Ascending aorta (tissue), 2 donors: ENCODE results near the gene LMBR1. TPM values are rescaled to one million over a fixed set of nuclear protein-coding genes. Genes with fewer than 3 reads are reported as not detected.

Experiments
- DNase-seq, 2 donors: peaks; one replicate each; pipeline ENCODE4 v3.0.0-alpha.2; 2019; ENCODE audit warnings: low spot score in 2 of 2
- H3K27ac ChIP-seq, 2 donors: fragments of 200-600 bp; sonication (generic); one replicate each; pipeline ENCODE4 v1.5.1; 2016 to 2017; ENCODE audit warnings: mild to moderate bottlenecking in 1 of 2
- H3K27me3 ChIP-seq: fragments of 200-600 bp; sonication (generic); one replicate; pipeline ENCODE4 v1.5.1; 2017
- H3K36me3 ChIP-seq, 2 donors: fragments of 200-600 bp; sonication (generic); one replicate each; pipeline ENCODE4 v1.5.1; 2016
- H3K4me1 ChIP-seq, 2 donors: fragments of 200-600 bp; sonication (generic); one replicate each; pipeline ENCODE4 v1.5.1; 2016 to 2017; ENCODE audit warnings: mild to moderate bottlenecking in 1 of 2
- H3K4me3 ChIP-seq, 2 donors: fragments of 200-600 bp; sonication (generic); one replicate each; pipeline ENCODE4 v1.5.1; 2016 to 2017; ENCODE audit warnings: mild to moderate bottlenecking in 1 of 2
- H3K9me3 ChIP-seq, 2 donors: fragments of 200-600 bp; sonication (generic); one replicate each; pipeline ENCODE4 v1.5.1; 2016
- intact Hi-C: fragments of 100-400 bp; cut with DNase I; formaldehyde crosslinking; loops from one replicate; pipeline ENCODE4 v1.15.1; 2023
- total RNA-seq: library from RNA; depleted of rRNA; stranded (reverse); fragments of >200 nt; gene quantifications from one replicate; pipeline ENCODE4 v1.1.0, GENCODE V29; 2016
- TF ChIP-seq, protein P1 (sequence below), 3 experiments: fragments of 200-600 bp in 2 of 3; fragments of 450-650 bp in 1 of 3; sonication (generic) in 2 of 3; IDR thresholded peaks; one replicate each; pipeline ENCODE4 v1.5.1; 2016 to 2019; ENCODE audit warnings: antibody characterized with exemption in 3 of 3, mild to moderate bottlenecking in 1 of 3, moderate library complexity in 1 of 3

The LMBR1 gene
- total RNA-seq, 1 donor from 2014 or later, result 14.8 TPM

DNA sequence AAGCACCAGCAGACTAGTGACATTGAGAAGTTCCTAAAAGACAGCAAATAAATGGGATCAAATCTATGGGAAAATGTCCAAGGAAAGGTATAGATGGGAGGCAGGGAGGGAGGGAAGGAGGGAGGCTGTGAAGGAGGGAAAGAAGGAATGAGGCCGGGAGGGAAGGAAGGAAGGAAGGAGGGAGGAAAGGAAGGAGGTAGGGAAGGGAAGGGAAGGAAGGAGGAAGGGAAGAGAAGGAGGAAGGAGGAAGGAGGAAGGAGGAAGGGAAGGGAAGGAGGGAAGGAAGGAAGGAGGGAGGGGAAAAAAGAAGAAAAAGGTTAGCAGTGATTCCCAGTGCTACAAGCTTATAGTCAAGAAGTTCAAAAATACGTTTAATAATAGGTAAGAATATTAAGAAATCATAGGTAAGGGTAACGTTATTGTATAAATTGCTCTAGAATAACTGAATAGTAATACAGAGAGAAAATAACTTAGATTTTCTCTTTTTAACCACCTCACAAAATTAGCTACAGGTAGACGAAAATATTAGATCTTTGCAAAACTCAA lies 106.9 kb downstream of the LMBR1 start:
- Histone ChIP-seq H3K27me3 (no peaks in the 10 kb centered on the region), H3K9me3 (no peaks in the 10 kb centered on the region), H3K4me1 (no peaks in the 10 kb centered on the region), H3K36me3 (no peaks in the 10 kb centered on the region), H3K27ac (no peak overlapping the region), H3K4me3 (no peak overlapping the region)
- DNase-seq, result no peak
- TF ChIP-seq, protein P1, sequence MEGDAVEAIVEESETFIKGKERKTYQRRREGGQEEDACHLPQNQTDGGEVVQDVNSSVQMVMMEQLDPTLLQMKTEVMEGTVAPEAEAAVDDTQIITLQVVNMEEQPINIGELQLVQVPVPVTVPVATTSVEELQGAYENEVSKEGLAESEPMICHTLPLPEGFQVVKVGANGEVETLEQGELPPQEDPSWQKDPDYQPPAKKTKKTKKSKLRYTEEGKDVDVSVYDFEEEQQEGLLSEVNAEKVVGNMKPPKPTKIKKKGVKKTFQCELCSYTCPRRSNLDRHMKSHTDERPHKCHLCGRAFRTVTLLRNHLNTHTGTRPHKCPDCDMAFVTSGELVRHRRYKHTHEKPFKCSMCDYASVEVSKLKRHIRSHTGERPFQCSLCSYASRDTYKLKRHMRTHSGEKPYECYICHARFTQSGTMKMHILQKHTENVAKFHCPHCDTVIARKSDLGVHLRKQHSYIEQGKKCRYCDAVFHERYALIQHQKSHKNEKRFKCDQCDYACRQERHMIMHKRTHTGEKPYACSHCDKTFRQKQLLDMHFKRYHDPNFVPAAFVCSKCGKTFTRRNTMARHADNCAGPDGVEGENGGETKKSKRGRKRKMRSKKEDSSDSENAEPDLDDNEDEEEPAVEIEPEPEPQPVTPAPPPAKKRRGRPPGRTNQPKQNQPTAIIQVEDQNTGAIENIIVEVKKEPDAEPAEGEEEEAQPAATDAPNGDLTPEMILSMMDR (IDR thresholded peaks at IDR 0.05), result no peak
- intact Hi-C loops, result no loop called here

DNA sequence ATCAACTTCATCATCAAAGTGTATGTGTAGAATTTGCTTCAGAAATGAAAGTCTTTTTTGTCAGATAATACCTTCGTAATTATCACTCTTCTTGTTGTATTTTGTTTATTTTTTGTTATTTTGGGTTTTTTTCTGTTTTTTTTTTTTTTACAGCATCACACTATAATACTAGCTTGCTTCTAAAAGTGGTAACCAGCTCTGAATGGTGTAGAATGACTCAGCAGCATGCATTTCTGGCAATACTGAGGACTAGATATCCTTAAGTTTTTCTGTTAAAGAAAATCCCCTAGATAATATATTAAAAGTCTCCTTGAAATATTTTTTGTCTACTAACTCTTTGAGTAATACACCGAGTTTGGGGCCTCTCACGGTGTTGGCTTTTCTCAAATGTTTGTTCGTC lies 109.1 kb downstream of the LMBR1 start:
- no peak overlapping the region for H3K27ac ChIP-seq
- H3K4me3 ChIP-seq, result no peak overlapping the region
- TF ChIP-seq, protein P1 (IDR thresholded peaks at IDR 0.05), result no peak
- H3K4me1 ChIP-seq, result no peaks in the 10 kb centered on the region
- H3K9me3 ChIP-seq, result no peaks in the 10 kb centered on the region
- no peak for DNase-seq
- H3K27me3 ChIP-seq, result no peaks in the 10 kb centered on the region
- intact Hi-C loops, result no loop called here
- no peaks in the 10 kb centered on the region for H3K36me3 ChIP-seq

DNA sequence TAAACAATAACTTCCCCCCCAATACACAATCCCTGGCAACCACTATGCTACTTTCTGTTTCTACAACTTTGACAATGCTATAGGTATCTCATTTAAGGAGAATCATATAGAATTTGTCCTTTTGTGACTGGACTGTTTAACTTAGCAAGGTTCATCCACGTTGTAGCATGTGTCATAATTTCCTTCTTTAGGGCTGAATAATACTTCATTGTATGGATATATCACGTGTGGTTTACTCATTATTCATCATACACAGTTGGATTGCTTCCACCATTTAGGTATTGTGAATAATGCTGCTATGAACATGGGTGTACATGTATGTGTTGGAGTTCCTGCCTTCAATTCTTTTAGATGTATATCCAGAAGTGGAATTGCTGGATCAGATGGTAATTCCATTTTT lies 111.0 kb downstream of the LMBR1 start:
- no peak for DNase-seq
- TF ChIP-seq, protein P1 (IDR thresholded peaks at IDR 0.05), result no peak
- Histone ChIP-seq H3K27ac (no peak overlapping the region), H3K36me3 (no peaks in the 10 kb centered on the region), H3K9me3 (no peaks in the 10 kb centered on the region), H3K4me1 (peaks cover 0 to under 1% of the 10 kb centered on the region in 2 donors), H3K27me3 (no peaks in the 10 kb centered on the region), H3K4me3 (no peak overlapping the region)
- intact Hi-C loops, result no loop called here

DNA sequence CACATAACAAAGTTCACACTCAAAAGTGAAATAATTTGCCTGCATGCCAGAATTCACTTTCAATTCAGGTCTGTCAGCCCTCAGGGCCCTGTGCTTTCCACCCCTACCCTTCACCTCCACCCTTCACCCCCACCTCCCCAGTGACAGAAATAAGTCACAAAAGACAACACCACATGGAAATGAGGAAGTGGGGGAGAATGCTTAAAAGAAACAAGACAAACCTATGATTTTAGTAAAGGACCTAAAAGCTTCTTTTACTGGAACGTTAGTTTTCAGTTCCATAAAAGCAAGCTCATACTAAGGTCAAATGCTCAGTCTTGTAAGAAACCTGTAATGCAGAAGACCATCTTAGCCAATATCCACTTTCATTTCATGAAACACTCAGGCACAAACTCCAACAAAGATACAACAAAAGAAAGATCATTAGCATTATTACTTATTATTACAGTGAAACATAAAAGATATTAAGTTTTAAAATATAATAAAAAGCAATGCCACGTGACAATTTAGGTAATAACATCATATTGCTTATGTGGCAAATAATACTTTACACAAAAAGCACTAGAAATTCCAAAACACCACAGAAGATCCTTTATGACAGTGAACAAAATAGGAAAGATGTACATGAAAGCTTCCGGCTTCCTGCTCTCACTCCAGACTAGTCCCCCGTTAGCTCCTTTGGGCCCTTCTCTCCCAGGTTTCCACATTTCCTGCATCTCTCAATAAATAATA lies 112.1 kb downstream of the LMBR1 start:
- Histone ChIP-seq H3K4me1 (peaks cover 0 to 4% of the 10 kb centered on the region in 2 donors), H3K4me3 (no peak overlapping the region), H3K27ac (no peak overlapping the region), H3K27me3 (no peaks in the 10 kb centered on the region), H3K9me3 (no peaks in the 10 kb centered on the region), H3K36me3 (no peaks in the 10 kb centered on the region)
- TF ChIP-seq, protein P1 (IDR thresholded peaks at IDR 0.05), result no peak
- intact Hi-C loops, result no loop called here
- no peak for DNase-seq

DNA sequence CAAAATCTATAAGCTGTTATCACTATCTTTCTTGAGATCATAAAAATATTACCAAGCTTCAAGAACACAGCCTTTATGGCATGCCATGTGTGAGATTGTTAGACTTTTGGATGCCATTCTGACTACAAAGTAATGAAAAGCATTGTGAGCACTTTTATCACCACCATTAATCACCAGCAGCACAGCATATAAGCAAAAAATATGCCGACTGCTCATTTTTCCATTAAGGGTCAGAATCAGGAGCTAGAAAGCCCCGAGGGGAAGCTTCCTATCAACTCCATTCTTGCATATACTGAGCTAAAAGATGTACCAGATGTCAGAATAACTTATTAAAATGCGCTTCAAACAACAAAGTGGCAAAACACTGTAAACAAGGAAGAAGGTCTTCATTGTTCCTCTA lies 114.3 kb downstream of the LMBR1 start:
- Histone ChIP-seq H3K27me3 (no peaks in the 10 kb centered on the region), H3K27ac (no peak overlapping the region), H3K4me1 (peaks cover 0 to 4% of the 10 kb centered on the region in 2 donors), H3K9me3 (peaks cover 0 to 2% of the 10 kb centered on the region in 2 donors), H3K4me3 (no peak overlapping the region), H3K36me3 (no peaks in the 10 kb centered on the region)
- TF ChIP-seq, protein P1 (IDR thresholded peaks at IDR 0.05), result no peak
- intact Hi-C loops, result no loop called here
- no peak for DNase-seq
